H4 (cell line): ENCODE data around the gene SREBF1. TPM values are rescaled to one million over a fixed set of nuclear protein-coding genes. Genes with fewer than 3 reads are reported as not detected.

Experiments used
- DNase-seq: peaks from one replicate; pipeline ENCODE4 v3.0.0-alpha.2; 2015; ENCODE audit warnings: low spot score
- total RNA-seq: library from RNA; depleted of rRNA; stranded (reverse); fragments of >200 nt; shearing (Covaris generic); gene quantifications from 2 replicates; pipeline ENCODE4 v1.2.3, GENCODE V29; 2014

Gene SREBF1
- total RNA-seq, 1 experiment from 2014 or later: 65.8 TPM

DNA sequence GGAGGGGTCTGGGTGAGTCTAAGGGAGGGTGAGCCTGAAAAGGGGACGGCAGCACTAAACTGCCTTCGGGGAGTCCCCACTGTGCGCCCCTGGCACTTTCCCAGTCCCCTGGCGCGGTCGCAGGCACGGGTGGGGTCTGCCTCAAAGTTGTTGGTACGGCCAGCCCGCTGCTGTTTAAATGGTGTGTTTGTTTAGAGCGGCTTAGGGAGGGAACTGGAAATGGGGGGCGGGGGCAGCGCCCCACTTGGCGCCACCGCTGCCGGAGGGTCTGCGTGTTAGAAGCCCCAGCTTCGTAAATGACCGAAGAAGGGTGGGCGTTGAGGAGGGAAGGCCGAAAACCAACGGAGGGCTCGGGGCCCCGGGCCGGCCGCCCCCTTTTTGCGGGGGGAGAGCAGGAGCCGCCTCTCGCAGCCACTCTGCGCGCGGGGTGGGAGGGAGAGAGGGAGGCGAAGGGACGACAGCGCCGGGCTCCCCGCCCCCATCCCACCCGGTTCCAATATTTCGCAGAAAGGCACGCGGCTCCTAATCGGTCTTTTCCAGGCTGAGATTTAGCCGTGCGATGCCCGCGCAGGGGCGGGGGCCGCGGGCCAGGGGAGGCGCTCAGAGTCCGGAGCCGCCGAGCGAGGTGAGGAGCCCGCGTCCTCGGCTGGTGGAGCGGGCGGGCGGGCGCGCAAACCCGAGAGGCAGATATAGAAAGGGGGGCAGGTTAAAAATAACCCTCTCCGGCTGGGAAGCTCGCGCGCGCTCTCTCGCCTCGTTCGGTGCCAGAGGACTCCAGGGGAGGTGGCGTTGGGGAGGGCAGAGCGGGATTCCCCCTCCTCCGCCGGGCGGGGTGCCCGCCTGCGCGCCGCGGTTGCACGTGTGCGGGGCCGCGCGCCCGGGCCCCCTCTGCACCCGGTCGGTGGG lies 54.9 kb downstream of the SREBF1 start:
- no peak for DNase-seq

DNA sequence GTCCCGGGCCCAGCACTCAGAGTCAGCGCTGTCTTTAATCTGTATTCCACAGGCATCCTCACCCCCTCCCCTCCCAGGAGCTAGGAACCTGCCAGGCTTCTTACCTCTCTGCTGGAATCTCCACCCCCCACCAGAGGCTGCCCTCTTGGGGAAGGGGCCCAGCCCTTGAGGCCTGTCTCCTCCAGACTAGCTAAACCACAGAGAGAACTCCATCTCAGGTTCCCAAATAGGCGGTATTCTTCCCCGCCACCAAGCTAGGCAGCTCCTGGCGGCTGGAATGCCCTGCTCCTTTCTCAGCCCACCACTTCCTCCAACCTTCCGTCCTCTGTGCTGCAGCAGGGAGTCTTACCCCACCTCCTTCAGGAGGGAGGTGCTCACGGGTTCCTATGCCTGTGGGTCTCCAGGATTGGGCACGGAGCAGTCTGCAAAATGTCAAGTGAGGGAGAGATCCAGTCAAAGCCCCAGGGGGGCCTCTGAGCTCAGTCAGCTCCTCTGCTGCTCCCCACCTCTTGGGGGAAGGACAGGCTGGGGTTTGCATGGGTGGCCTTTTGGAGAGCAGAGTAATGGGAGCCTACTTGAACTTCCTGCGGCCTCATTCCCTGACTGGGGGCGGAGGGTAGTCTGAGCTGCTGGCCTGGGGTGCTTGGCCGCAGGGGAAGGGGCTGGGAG lies 55.7 kb downstream of the SREBF1 start:
- peak; percentile 27 for DNase-seq

DNA sequence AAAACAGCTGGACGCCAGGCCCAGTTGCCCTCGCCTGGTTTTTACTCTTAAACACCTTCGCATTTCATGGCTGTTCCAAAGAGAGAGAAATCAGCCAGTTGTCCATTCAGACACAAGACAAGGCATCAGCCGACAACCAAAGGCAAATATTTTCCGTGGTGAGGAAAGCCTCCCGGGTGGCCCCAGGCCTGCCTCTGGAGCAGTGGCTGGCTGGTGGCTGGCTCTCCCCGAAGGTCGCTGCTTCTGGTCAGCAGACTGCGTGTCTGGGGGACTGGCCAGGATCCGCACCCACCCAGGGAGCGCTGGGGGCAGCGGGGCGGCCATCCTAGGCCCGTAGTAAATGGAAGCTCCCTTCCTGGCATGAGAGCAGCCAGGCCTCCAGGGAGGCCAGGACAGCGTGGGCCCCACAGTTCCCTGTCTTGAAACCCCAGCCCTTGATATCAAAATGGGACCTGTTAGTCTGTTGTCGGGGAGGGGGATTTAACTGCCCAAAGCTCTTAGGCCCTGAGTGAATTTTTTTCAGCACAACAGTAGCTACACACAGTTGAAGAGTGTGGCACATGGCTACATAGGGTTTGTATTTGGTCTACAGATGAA lies 57.7 kb downstream of the SREBF1 start:
- no peak for DNase-seq

DNA sequence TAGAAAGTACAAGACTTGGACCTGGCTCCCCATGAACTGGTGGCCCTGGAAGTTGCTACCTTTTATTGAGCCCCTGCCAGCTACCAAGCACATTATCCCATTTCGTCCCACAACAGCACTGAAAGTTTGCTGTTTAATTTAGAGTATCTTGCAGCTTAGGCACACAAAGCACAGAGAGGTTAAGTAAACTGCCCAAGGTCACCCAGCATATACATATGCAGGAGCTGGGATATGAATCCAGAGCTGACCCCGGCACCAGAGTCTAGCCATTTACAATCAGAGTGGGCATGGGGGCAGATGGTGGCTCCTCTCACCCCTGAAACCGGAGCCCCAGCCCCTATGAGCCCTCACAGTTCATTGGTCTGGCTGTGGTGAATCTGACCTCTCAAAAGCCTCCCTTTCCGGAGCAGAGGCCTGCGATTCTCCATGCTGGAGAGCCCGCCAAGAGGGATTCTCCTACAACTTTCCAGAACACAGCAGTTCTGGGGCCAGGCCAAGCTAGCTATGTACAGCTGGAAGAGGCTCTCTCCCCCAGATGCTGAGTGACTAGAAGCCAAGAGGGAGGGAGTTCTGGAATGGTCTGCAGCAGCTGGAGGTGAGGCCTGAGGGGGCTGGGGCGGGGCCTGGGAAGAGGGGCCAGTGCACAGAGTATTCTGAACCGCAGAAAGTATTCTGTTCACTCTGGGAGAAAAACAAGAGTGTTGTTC lies 58.3 kb downstream of the SREBF1 start:
- DNase-seq: no peak

DNA sequence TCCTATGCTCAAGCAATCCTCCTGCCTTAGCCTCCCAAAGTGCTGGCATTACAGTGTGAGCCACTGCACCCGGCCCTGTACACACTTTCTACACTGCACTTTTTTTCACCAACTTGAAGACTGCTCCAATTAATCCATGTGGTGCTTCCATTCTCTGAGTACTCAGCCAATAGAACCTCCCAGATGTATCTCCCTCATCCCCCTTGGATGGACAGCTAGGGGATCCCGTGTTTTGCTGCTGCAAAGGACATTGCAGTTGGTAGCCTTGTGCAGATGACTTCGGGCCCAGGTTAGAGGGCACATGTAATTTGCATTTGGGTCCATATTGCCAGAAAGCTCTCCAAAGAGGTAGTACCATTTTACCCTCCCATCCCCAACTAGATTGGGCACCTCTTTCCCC lies 59.9 kb downstream of the SREBF1 start:
- DNase-seq: no peak

DNA sequence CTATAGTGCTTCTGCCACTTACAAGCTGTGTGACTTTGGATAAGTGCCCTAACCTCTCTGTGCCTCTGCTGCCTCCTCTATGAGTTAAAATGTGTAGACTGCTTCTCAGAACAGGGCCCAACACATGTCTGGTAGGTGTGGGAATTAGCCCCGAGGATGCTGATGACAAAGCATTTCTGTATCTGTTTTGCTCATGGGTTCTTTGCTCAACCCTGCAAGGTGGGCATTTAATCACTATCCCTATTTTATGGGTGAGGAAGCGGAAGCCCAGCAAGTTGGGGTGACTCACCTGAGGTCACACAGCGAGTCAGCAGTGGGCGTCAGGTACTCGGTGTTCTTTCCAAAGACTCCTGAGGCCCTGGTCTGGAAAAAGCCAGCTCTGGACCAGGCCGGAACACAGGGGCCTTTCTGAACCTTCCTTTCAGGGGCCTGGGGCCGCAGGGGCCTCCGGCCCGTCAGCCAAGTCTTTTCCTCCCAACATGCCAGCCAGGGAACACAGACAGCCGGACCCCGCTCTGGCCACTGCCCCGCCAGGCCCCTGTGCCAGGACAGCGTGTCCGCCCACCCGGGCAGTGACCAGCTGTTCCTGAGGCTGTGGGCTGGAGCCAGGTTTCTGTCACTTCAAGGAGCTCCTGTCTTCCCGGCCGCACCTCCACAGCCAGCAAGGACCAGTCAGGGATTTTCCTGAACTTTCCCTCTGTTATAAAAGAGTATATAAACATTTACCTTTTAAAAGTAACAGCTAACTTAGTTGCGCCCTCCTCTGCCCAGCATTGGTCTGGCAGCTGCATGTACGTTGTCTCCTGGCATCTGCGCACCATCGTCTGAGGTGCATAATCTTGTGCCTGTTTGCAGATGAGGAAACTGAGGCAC lies 62.5 kb downstream of the SREBF1 start:
- peak; percentile 42 for DNase-seq

DNA sequence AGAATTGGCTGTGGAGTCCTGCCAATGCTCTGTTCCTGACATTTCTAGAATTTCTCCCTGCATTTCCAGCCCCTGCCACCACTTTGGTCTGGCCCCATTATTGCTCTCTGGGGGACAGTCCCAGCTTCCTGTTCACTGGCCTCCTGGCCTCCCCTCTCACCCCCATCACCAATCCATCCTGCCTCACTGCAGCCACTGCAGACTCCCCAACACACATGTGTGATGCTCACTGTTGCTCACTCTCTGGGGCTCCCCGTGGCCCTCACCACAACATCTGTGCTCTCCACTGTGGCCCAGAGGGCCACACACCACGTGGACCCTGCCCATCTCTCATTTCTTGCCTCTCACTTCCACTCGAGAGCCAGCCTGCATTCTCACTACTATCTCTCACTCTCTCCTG lies 64.6 kb downstream of the SREBF1 start:
- no peak for DNase-seq

DNA sequence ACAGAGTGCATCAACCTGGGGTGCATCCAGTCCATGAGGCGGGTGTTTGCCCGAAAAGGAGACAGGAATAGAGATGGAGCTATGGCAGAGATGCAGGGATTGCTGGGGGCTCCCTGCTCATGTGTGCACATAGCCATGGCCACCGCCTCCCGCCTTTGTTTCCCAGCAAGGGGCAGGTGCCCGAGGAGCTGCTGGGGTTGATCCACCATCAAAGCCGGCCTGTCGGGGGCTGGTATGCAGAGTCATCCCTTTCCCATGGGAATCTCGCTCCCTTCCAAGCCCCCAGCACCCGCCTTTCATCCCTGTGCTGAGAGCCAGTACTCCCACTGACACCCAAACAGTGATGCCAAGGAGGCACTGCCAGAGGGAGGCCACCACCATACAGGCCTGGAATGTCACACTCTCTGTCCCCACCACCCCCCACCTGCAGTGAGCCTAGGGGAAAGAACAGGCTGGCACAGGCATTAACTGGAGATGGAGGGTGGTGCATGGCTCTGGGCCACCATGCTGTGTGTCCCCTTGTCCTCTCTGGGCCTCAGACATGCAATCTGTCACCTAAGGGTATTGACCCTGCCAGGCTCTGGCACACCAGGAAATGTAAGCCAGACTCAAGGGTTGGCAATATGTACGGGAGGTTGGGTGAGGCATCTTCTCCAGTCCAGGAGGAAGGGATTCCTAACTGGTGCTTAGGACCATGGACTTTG lies 65.1 kb downstream of the SREBF1 start:
- DNase-seq: no peak

DNA sequence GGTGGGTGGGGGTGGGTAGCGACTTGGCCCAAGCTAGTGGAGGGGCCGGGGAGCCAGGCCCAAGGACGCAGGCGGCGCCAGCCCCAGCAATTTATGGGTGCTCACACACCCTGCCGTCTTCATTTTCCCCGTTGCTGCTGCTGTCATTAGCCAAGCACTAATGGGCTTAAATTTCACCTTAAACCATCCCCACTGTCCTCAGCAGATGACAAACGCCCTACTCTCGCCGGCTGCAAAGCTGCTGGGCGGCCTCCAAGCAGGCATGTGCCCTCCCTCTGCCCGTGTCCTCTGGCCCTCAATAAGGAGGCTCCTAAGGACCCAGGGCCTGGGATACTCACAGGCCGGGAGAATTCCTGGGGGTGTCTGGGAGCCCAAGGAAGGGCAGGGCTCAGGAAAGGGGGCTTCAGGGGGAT lies 66.1 kb downstream of the SREBF1 start:
- no peak for DNase-seq

DNA sequence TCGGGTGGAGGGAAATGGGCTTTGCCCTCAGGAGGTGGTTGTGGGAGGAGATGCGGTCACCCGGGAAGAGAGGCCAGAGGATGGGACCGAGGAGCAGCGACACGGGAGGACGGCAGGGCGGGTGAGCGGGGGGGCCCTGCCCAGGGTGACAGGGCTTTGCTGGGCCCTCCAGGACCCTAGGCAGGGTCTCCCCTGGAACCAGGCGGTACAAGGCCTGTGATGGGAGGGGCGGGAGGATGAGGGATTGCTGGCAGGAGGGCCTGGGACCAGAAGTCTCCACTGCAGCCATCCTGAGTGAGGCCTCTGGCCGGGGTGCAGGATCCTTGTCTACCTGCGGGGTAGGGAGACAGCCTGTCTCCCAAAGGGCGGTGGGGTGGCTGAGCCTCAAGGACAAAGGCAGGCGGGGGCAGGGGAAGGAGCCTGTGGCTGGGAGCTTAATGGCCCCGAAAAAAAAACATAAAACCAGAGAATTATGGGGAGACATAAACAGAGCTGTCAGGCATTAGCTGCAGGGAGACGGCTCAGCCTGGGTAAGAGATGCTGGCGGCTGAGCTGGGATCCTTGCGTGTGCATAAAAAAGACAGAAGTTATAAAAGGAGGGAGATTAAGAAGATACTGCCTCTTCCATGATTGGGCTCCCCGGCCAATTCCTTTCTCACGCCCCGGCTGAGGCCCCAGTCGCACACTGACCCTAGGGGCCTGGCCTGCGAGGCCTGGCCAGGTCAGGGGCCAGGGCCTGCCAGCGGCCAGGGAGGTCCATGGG lies 66.7 kb downstream of the SREBF1 start:
- no peak for DNase-seq

DNA sequence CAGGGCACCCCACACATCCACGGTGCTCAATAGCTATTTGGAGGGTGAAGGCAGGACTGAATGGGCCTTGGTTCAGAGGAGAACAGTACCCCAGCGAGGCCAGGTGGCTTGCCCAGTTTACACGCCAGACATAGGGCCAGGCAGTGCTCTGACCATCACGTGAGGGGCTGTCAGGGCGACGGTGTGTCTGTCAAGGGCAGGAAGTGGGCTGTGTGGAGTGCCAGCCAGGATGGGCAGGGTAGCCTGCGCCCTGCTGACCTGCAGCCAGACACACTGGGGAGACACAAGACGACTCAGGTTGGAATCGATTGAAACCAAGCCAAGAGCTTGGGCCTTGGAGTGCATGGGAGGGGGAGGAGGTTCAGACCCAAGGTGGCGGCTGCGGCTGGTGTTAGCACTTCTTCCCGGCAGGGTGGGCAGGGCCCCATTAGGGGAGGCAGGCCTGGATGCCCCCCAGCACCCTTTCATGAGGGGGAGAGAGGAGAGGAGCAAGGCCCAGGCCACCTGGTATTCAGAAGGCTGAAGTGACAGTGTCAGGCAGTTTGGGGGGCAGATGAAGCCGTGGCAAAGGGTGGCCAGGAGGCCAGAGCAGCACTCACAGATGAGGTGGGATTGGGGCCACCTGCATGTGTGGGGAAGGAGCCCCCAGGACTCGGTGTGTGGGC lies 68.2 kb downstream of the SREBF1 start:
- no peak for DNase-seq

DNA sequence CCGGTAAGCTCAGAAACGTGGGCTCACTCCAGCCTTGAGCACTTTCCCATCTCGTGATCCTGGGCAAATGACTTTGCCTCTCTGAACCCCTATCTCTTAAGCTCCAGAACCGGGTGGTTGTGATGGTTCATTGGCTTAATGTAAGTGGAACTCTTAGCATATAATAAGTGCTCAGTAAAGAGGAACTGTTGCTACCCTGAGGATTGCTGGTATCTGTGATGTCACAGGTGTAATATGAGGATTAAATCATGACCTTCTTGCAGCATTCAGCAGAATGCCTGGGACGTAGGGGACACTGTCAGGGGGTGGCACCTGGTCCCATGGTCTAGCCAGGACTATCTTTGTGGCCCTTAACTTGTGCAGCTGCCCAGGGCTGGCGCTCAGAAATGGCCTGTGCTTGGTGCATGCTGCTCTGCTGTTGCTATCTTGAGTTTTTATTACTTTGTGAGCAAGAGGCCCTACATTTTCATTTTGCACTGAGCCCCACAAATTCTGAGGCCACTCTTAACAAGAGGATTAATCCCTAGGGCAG lies 68.8 kb downstream of the SREBF1 start:
- DNase-seq: no peak

DNA sequence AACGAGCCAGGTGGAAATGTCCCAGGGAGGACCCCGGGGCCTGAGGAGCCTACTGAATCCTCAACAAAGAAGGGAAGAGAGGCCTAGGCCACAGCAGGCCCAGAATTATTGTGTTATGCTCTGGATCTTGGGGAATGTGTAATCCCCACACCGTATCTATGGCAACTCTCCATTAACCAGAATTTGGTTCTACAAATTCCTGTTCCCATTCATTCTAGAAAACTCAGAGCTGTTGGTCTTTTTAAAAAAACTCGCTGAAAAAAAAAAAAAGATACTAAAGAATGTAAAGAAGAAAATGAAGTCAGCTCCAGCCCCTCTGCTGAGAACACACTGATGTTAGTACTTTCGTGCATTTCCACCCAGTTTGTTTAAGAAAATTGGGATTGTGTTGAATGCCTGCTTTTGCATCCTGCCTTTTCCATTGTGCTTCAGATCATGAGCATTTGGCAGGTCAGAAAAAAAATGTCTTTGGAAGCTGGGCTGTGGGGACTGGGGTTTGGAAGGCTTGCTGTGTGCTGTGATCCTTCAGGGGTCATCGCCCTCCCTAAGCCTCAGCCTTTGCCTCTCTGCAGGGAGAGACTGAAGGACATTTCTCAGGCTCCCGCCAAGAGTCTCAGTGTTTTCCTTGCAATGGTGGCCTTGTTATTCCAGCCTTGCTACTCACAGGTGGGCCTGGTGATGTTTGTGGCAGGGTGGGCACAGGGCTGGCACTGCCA lies 69.5 kb downstream of the SREBF1 start:
- DNase-seq: no peak

DNA sequence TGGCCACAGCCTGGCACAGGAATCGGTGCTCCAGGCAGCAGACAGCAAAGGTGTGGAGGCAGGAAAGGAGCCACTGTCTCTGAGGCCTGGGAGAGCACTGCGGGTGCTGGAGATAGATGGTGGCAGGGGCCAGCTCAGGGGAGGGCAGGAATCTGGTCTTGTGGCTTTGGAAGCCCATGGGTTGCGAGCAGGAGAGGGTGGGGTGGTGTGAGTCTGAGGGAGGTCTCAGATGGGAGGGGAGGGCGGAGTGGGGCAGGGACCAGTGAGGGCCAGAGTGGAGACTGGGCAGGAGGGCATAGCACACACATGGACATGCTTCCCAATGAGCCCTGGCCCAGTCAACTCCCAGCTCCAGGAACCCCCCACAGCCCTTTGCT lies 70.1 kb downstream of the SREBF1 start:
- no peak for DNase-seq

DNA sequence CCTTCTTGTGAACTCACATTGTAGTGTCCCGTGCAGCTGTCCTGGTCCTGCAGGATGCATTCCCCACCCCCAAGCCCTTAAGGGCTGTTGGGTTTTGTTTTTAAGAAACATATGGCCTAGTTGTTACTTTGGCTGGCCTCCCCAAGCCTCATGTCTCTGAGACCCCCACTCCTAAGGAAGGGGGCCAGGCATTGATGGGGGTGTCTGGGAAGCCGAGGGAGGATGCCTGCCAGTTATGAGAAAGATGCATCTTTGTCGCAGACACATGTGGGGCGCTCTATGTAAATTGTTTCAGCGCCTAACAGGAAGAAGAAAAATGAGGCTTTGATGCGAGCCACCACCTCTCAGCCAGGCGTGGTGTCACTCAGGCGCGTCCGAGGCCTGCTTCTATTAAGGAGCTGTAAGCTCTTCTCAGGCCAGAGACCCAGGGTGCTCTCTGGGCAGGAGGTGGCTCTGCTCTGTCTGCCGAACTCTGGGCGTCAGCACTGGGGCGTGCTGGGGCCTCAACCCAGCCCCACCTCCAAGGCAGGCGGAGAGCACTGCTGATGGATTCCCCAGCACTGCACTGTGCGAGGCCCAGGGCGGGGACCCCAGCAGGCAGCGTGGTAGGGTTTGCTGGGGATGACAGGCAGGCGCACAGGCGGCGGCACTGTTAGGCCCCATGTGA lies 70.6 kb downstream of the SREBF1 start:
- no peak for DNase-seq

DNA sequence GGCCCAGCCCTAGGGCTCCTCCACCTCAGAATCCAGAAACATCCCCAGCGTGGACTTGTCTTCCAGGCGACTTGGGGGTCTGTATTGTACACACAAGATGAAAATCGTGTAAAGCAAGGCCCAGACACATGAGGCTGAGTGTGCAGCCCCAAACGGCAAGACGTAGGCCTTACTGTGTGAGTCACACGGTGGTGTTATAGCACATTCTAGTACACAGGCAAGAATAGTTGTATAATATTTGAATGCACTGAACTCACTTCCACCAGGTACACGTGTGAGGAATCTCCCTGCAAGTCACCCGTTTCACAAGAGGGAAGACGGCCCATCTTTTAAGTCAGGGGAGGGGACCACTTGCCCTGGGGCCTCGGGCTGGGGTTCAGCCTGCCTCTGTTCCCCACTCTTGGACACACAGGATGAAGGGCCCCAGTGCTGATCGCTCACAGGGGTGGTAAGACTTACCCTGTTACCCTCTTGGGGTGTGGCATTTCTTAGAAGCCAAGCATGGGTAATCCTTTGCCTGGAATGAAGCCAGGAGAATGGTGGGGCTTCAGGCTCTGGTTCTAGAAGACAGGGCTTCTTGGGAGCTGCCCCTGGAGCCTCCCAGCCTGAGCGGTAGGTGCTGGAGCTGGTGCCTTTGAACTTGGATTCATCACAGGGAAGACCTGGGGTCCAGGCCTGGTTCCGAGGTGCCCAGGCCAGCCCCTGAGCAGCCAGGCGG lies 71.3 kb downstream of the SREBF1 start:
- DNase-seq: no peak

DNA sequence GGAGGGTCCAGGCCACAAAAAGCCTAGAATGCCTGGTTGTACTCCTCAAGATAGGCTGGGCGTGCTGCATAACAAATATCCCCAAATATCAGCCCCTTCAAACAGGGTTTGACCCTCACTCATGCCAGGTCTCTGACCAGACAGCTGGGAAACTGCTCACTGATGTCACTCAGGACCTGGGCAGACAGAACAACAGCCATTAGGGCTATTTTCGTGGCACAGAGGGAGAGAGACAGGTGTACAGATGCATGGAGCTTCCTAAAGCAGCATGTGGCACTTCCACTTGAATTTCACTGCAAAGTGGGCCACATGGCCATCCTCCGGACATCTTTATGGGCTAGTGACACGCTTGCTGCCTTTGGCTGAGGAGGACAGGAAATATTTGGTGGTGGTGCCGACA lies 73.1 kb downstream of the SREBF1 start:
- DNase-seq: no peak
